CD4-positive, CD25-positive, alpha-beta regulatory T cell (primary cell): ENCODE results near the gene CHMP6. TPM values are rescaled to one million over a fixed set of nuclear protein-coding genes. Genes with fewer than 3 reads are reported as not detected.

Experiments
- ATAC-seq, 2 donors: fragments of 150-1000 bp; cut with Tn5 transposase; one replicate each; pipeline ENCODE4 v1.10.0; 2021; ENCODE audit warnings: low read depth in 2 of 2, moderate number of reproducible peaks in 2 of 2, moderate library complexity in 1 of 2
- DNase-seq, 3 donors: peaks; one replicate each; pipeline versions ENCODE4 v3.0.0 to v3.0.0-alpha.2; 2012 to 2022; ENCODE audit warnings: mixed read lengths in 1 of 3
- H3K27ac ChIP-seq: one replicate; pipeline ENCODE4 v1.7.0; 2013; ENCODE audit warnings: mild to moderate bottlenecking, low read length; ENCODE audit not compliant: insufficient read depth, poor library complexity, severe bottlenecking
- H3K27me3 ChIP-seq: one replicate; pipeline ENCODE4 v1.7.0; 2013; ENCODE audit warnings: low read length; ENCODE audit not compliant: control insufficient read depth, insufficient read depth
- H3K36me3 ChIP-seq: one replicate; pipeline ENCODE4 v1.7.0; 2013; ENCODE audit warnings: mild to moderate bottlenecking, low read length, moderate library complexity; ENCODE audit not compliant: control insufficient read depth, insufficient read depth
- H3K4me1 ChIP-seq: 2 replicates; pipeline ENCODE4 v1.7.0; 2013; ENCODE audit warnings: mild to moderate bottlenecking, low read length; ENCODE audit not compliant: insufficient read depth, control insufficient read depth, poor library complexity, severe bottlenecking
- H3K4me3 ChIP-seq: one replicate; pipeline ENCODE4 v1.7.0; 2013; ENCODE audit warnings: low read depth, mild to moderate bottlenecking, low read length, moderate library complexity
- H3K9me3 ChIP-seq, 2 experiments: 1 replicate in 1 of 2; 2 replicates in 1 of 2; pipeline ENCODE4 v1.7.0; 2013; ENCODE audit warnings: low read length in 2 of 2, mild to moderate bottlenecking in 1 of 2, moderate library complexity in 1 of 2; ENCODE audit not compliant: control insufficient read depth in 2 of 2
- H3K27ac Mint-ChIP-seq, 3 donors: one replicate each; pipeline ENCODE4 v1.8.0; 2020 to 2022; ENCODE audit warnings: mild to moderate bottlenecking in 3 of 3, mixed read lengths in 3 of 3, moderate library complexity in 2 of 3
- H3K27me3 Mint-ChIP-seq: one replicate; pipeline ENCODE4 v1.8.0; 2022; ENCODE audit warnings: mild to moderate bottlenecking, mixed read lengths
- H3K36me3 Mint-ChIP-seq: one replicate; pipeline ENCODE4 v1.8.0; 2020; ENCODE audit warnings: mixed read lengths
- H3K4me1 Mint-ChIP-seq, 4 donors: one replicate each; pipeline ENCODE4 v1.8.0; 2020 to 2022; ENCODE audit warnings: mixed read lengths in 4 of 4, mild to moderate bottlenecking in 1 of 4
- H3K4me3 Mint-ChIP-seq, 4 donors: one replicate each; pipeline ENCODE4 v1.8.0; 2020 to 2022; ENCODE audit warnings: mild to moderate bottlenecking in 4 of 4, mixed read lengths in 4 of 4, moderate library complexity in 3 of 4
- H3K9me3 Mint-ChIP-seq, 7 donors: one replicate each; pipeline ENCODE4 v1.8.0; 2020 to 2022; ENCODE audit warnings: mixed read lengths in 7 of 7, mild to moderate bottlenecking in 3 of 7, moderate library complexity in 2 of 7
- polyA plus RNA-seq, 4 donors: library from polyadenylated mRNA; unstranded; fragments of 300-500 nt; fragmentation: Illumina TruSeq; gene quantifications; one replicate each; pipeline ENCODE4 v1.2.3, GENCODE V29; 2021
- total RNA-seq: library from RNA; stranded (reverse); gene quantifications from one replicate; pipeline ENCODE4 v1.2.3, GENCODE V29; 2022

Gene CHMP6
- total and polyA plus RNA-seq, 5 donors from 2014 or later = 25.5 to 43.5 (median 38.4) TPM

DNA sequence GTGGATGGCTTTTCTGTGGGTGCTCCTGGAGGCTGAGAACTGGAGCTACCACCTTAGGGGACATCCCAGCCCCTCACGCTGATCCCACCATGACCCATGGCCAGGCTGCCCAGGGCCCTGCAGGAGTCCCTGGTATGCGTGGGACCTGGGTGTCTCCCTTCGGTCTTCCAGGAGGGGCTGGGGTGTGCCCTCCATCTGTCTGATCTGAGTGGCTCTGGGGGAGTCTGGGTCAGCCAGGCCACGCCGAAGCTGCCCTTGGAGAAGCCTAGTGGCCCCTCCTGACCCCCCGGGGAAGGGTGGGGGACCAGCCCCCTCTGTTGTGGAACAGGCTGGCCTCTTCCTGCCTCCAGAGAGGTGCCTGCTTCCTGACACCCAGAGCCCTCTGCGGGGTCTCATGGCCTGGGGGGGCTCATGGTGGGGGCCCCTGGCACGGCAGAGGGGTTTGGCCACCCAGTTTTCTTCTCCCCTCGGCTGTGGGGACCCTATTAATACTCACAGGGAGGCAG lies 54.0 kb downstream of the CHMP6 start:
- Mint-ChIP-seq H3K4me1 (peaks cover 0 to 16% (median 3%) of the 10 kb centered on the region in 4 donors), H3K36me3 (no peaks in the 10 kb centered on the region), H3K4me3 (no peak overlapping the region), H3K9me3 (no peaks in the 10 kb centered on the region), H3K27ac (no peak overlapping the region), H3K27me3 (peaks cover 5% of the 10 kb centered on the region)
- ATAC-seq (no peak), DNase-seq (no peak)
- Histone ChIP-seq H3K9me3 (no peaks in the 10 kb centered on the region), H3K27me3 (no peaks in the 10 kb centered on the region), H3K27ac (no peak overlapping the region), H3K4me3 (no peak overlapping the region), H3K4me1 (no peaks in the 10 kb centered on the region), H3K36me3 (no peaks in the 10 kb centered on the region)

DNA sequence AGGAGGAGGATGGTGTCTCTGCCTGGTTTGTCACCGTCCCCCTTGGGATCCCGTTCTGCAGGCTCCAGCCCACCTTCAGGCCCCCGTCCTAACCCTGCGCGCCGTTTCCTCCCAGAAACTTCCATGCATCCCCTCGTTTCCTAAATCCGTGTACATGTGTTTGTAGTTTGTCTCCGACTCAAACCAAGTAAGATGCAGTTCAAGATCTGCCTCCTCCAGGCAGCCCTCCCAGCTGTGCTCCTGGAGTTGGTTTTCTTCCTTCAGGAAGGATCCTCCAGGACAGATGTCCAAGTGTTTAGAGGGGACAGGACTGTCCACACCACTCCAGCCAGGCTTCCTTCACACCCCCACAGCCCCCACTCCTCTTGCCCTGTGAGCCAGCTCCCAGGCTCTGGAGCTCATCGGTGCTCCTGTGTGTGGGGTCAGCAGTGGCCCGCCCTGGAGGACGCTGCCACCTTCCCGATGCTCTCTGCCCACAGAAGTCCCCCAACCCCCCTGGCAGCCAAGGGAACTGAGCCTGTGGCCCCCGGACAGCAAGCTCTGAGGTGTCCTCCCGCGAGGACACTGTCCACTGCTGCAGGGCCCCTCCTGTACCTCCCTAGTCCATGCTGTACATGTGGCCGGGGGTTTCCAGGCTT lies 54.6 kb downstream of the CHMP6 start:
- peak overlapping the region in 2 of 3 donors; percentile 20 to 84 for H3K27ac Mint-ChIP-seq
- Histone ChIP-seq H3K4me1 (no peaks in the 10 kb centered on the region), H3K36me3 (no peaks in the 10 kb centered on the region), H3K27ac (no peak overlapping the region), H3K9me3 (no peaks in the 10 kb centered on the region), H3K27me3 (no peaks in the 10 kb centered on the region), H3K4me3 (no peak overlapping the region)
- peaks cover 5% of the 10 kb centered on the region for H3K27me3 Mint-ChIP-seq
- peak overlapping the region in 1 of 4 donors; percentile 70 for H3K4me3 Mint-ChIP-seq
- peaks cover 0 to 18% (median 3%) of the 10 kb centered on the region in 4 donors for H3K4me1 Mint-ChIP-seq
- no peaks in the 10 kb centered on the region for H3K36me3 Mint-ChIP-seq
- ATAC-seq = no peak
- H3K9me3 Mint-ChIP-seq = no peaks in the 10 kb centered on the region
- DNase-seq = no peak

GRCh38 chr17:81046770-81047359 lies 55.2 kb downstream of the CHMP6 start:
- H3K4me3 Mint-ChIP-seq = no peak overlapping the region
- no peaks in the 10 kb centered on the region for H3K9me3 Mint-ChIP-seq
- H3K4me1 Mint-ChIP-seq = peaks cover 0 to 18% (median 3%) of the 10 kb centered on the region in 4 donors
- no peaks in the 10 kb centered on the region for H3K36me3 Mint-ChIP-seq
- H3K36me3 ChIP-seq = no peaks in the 10 kb centered on the region
- peaks cover 5% of the 10 kb centered on the region for H3K27me3 Mint-ChIP-seq
- H3K27ac ChIP-seq = no peak overlapping the region
- H3K27me3 ChIP-seq = no peaks in the 10 kb centered on the region
- DNase-seq = no peak
- H3K4me1 ChIP-seq = no peaks in the 10 kb centered on the region
- no peak overlapping the region for H3K27ac Mint-ChIP-seq
- no peak overlapping the region for H3K4me3 ChIP-seq
- no peak for ATAC-seq
- no peaks in the 10 kb centered on the region for H3K9me3 ChIP-seq

GRCh38 chr17:81048827-81049371 lies 57.3 kb downstream of the CHMP6 start:
- no peaks in the 10 kb centered on the region for H3K27me3 ChIP-seq
- H3K4me3 Mint-ChIP-seq = no peak overlapping the region
- H3K9me3 ChIP-seq = no peaks in the 10 kb centered on the region
- H3K36me3 ChIP-seq = no peaks in the 10 kb centered on the region
- H3K4me3 ChIP-seq = no peak overlapping the region
- H3K9me3 Mint-ChIP-seq = no peaks in the 10 kb centered on the region
- peak overlapping the region in 1 of 3 donors; percentile 29 for H3K27ac Mint-ChIP-seq
- H3K27me3 Mint-ChIP-seq = peaks cover 5% of the 10 kb centered on the region
- no peak for DNase-seq
- H3K27ac ChIP-seq = no peak overlapping the region
- H3K36me3 Mint-ChIP-seq = no peaks in the 10 kb centered on the region
- no peaks in the 10 kb centered on the region for H3K4me1 ChIP-seq
- no peak for ATAC-seq
- peaks cover 0 to 18% (median 3%) of the 10 kb centered on the region in 4 donors for H3K4me1 Mint-ChIP-seq

DNA sequence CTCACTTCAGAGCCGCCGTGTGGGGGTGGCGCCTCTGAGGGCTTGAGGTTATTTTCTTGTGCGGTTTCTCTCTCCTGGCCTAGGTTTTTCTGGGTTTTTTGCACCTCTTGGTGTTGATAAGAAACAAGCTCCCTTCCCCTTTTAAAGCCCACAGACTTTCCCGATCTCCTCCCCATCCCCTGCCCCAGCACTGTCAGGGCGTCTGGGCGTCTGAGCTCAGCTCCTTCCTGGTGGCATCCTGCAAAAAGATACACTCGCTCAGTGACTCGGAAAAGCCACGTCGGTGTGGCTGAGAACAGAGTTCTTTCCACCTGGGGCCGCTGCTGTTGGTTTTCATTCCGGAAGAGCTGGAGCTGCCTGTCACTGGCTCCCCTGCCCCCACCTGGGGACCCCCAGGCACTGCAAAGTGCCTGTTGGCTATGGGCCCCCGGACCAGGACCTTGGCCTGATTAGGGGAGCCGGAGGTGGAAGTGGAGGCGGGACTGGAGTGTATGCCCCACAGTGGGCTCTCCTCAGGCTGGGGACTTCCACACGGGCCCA lies 57.8 kb downstream of the CHMP6 start:
- Histone ChIP-seq H3K27ac (no peak overlapping the region), H3K4me1 (no peaks in the 10 kb centered on the region), H3K27me3 (no peaks in the 10 kb centered on the region), H3K36me3 (no peaks in the 10 kb centered on the region), H3K9me3 (no peaks in the 10 kb centered on the region), H3K4me3 (no peak overlapping the region)
- H3K36me3 Mint-ChIP-seq = no peaks in the 10 kb centered on the region
- ATAC-seq = no peak
- no peak for DNase-seq
- H3K27ac Mint-ChIP-seq = peak overlapping the region in 1 of 3 donors; percentile 29
- no peaks in the 10 kb centered on the region for H3K9me3 Mint-ChIP-seq
- H3K27me3 Mint-ChIP-seq = peaks cover 5% of the 10 kb centered on the region
- peak overlapping the region in 1 of 4 donors; percentile 15 for H3K4me3 Mint-ChIP-seq
- H3K4me1 Mint-ChIP-seq = peaks cover 0 to 18% (median 2%) of the 10 kb centered on the region in 4 donors

Other genes starting within 250 kb of the CHMP6 start
- 6.8 TPM for gene BAIAP2, start 43.3 kb downstream of the CHMP6 start, total RNA-seq
- gene BAIAP2, start 43.3 kb downstream of the CHMP6 start, polyA plus RNA-seq = 1 to 10 TPM; 1.5 to 3.8 (median 1.7) TPM
- gene PVALEF, start 173.7 kb downstream of the CHMP6 start, total RNA-seq = not detected
- gene PVALEF, start 173.7 kb downstream of the CHMP6 start, polyA plus RNA-seq = not detected
- not detected for gene AATK, start 174.4 kb downstream of the CHMP6 start, total RNA-seq
- gene AATK, start 174.4 kb downstream of the CHMP6 start, polyA plus RNA-seq = under 1 TPM in 3 of 4 donors, not detected in 1; 0.03 to 0.26 (median 0.16) TPM
- 9.9 TPM for gene CEP131, start 231.1 kb downstream of the CHMP6 start, total RNA-seq
- gene CEP131, start 231.1 kb downstream of the CHMP6 start, polyA plus RNA-seq = 1 to 10 TPM; 1.4 to 2.2 (median 2.0) TPM
- 113 TPM for gene TEPSIN, start 247.2 kb downstream of the CHMP6 start, total RNA-seq
- gene TEPSIN, start 247.2 kb downstream of the CHMP6 start, polyA plus RNA-seq = 1 to 10 TPM; 2.1 to 6.3 (median 5.7) TPM
- 34.8 TPM for gene NDUFAF8, start 247.5 kb downstream of the CHMP6 start, total RNA-seq
- gene NDUFAF8, start 247.5 kb downstream of the CHMP6 start, polyA plus RNA-seq = 10 to 100 TPM; 56.9 to 83.2 (median 78.6) TPM